Nucleus accumbens (tissue), 56 donors: ENCODE data around the gene SIGLEC7.

ENCODE experiments used
- DNase-seq, 56 donors: peaks; one replicate each; lab custom pipeline; 2025; lab: John Stamatoyannopoulos, UW

Gene SIGLEC7

GRCh38 chr19:51194527-51195315, 52.6 kb downstream of the SIGLEC7 start:
- DNase-seq, result no peak

- no peak for DNase-seq
Measured at GRCh38 chr19:51195316-51195586, 53.1 kb downstream of the SIGLEC7 start.

DNA sequence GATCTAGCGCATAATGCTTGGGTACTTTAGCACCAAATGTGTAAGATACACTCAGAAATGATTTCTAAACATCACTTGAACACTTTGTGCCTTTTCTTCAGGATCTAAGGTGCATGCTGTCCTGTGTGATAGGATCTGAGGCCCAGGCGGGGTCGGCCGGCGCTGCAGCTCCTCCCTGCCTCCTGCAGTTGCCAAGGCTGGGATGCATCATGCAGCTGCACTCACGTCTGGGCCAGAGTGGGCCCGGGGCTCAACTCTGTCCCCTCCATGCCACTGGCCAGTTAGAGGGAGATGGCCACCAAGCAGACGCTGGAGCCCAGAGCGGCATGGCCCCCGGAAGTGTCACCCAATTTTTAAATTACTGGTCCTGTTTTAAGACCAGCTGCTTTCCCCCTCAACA, 53.5 kb downstream of the SIGLEC7 start:
- DNase-seq, result no peak

- DNase-seq, result no peak
Measured at GRCh38 chr19:51196181-51196580, 54.1 kb downstream of the SIGLEC7 start.

DNA sequence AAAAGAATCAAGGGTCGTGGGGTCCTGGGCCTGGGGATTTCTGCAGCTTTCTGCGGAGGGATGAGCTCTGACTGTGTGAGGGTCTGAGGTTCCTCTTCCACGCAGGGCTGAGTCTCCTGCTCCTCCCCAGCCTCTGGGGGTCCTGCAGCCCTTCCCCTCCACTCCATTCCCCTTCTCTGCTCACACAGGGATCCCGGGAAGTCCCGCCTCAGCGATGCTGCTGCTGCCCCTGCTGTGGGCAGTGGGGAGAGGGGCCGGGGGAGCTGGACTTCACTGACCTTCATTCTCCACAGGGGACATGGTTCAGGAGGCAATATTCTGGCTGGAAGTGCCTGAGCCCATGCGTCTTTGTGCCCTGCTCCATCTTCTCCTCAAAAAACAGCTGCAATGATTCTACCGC, 56.5 kb downstream of the SIGLEC7 start:
- DNase-seq, result no peak

DNA sequence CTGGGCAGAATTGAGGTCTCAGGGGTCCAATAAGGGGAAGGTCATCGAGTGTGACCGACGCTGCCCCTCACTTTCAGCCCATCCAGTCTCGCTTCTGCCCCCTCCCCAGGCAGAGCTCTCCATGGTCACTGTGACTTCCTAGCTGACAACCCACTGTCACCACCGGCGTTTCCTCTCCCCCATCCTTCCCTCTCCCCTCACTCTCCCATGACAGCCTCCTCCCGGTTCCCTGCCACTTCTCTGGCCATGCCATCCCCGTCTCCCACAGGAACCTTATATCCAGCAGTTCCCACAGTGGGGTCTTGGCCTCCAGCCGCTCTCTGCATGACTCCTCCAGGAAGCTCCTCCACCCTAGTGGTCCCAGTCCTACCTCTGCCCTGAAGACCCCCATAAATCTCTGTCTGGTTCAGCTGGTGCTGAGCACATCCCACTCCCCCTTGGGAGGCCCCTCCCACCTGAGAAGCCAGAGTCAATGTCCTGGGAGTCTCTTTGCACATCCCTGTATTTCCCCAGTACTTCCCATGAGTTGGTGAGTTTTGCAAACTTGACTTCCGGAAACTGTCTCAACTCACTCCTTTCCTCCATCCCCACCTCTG, 58.1 kb downstream of the SIGLEC7 start:
- no peak for DNase-seq

- no peak for DNase-seq
Measured at GRCh38 chr19:51201712-51202111, 59.6 kb downstream of the SIGLEC7 start.
